SK-N-SH (cell line): Measurements from ENCODE around the gene CCDC6. TPM values are rescaled to one million over a fixed set of nuclear protein-coding genes. Genes with fewer than 3 reads are reported as not detected.

Experiments used
- CTCF ChIA-PET: fragments of 300-600, 350-600 bp; formaldehyde crosslinking; extraction: SDS; loops from one replicate; lab custom pipeline; 2021; lab: Yijun Ruan, JAX
- POLR2A ChIA-PET: fragments of 350-600 bp; sonication (Branson Sonifier 250); formaldehyde crosslinking; extraction: SDS; loops from one replicate; lab custom pipeline; 2020; ENCODE audit warnings: antibody characterized with exemption, inconsistent platforms; lab: Yijun Ruan, JAX
- DNase-seq: peaks from one replicate; pipeline ENCODE4 v3.0.0; 2012
- H2AFZ ChIP-seq: fragments of 200-600 bp; sonication (generic); 2 replicates; pipeline ENCODE4 v1.8.1; 2016; ENCODE audit warnings: antibody characterized with exemption, mild to moderate bottlenecking, low read depth
- H3F3A ChIP-seq: fragments of 200-600 bp; sonication (generic); replicated peaks from 2 replicates; pipeline ENCODE3; 2016; ENCODE audit warnings: antibody characterized with exemption, mild to moderate bottlenecking; ENCODE audit not compliant: insufficient read depth
- H3K27ac ChIP-seq, 2 experiments: fragments of 200-500 bp in 1 of 2; fragments of 200-600 bp in 1 of 2; sonication (Bioruptor generic) in 1 of 2; sonication (generic), shearing (Covaris generic) in 1 of 2; 2 replicates each; pipeline versions ENCODE4 v1.5.1 to v1.6.1; 2014 to 2016; ENCODE audit warnings: low read depth in 2 of 2, inconsistent platforms in 1 of 2, low read length in 1 of 2, mild to moderate bottlenecking in 1 of 2, mixed read lengths in 1 of 2
- H3K27me3 ChIP-seq: fragments of 200-600 bp; sonication (generic), shearing (Covaris generic); 2 replicates; pipeline ENCODE4 v1.6.1; 2016; ENCODE audit warnings: mixed run types; ENCODE audit not compliant: insufficient read depth
- H3K36me3 ChIP-seq, 2 experiments: fragments of 200-500 bp in 1 of 2; fragments of 200-600 bp in 1 of 2; sonication (Bioruptor generic) in 1 of 2; sonication (generic) in 1 of 2; replicated peaks in 1 of 2; 2 replicates each; pipeline versions ENCODE3 to v1.5.1; 2014 to 2016; ENCODE audit warnings: low read length in 1 of 2, mild to moderate bottlenecking in 1 of 2; ENCODE audit not compliant: insufficient read depth in 2 of 2, control insufficient read depth in 1 of 2
- H3K4me1 ChIP-seq, 2 experiments: fragments of 200-500 bp in 1 of 2; fragments of 200-600 bp in 1 of 2; sonication (Bioruptor generic) in 1 of 2; sonication (generic), shearing (Covaris generic) in 1 of 2; 2 replicates each; pipeline versions ENCODE4 v1.5.1 to v1.6.1; 2014 to 2016; ENCODE audit warnings: low read depth in 1 of 2, low read length in 1 of 2, mixed run types in 1 of 2; ENCODE audit not compliant: insufficient read depth in 2 of 2, control insufficient read depth in 1 of 2
- H3K4me2 ChIP-seq: fragments of 200-600 bp; sonication (generic), shearing (Covaris generic); 2 replicates; pipeline ENCODE4 v1.6.1; 2017; ENCODE audit warnings: mixed run types
- H3K4me3 ChIP-seq, 2 experiments: fragments of 200-500 bp in 1 of 2; fragments of 200-600 bp in 1 of 2; sonication (Bioruptor generic) in 1 of 2; sonication (generic), shearing (Covaris generic) in 1 of 2; 2 replicates each; pipeline versions ENCODE4 v1.5.1 to v1.8.1; 2014 to 2016; ENCODE audit warnings: low read depth in 2 of 2, inconsistent platforms in 1 of 2, low read length in 1 of 2, mild to moderate bottlenecking in 1 of 2, mixed read lengths in 1 of 2, moderate library complexity in 1 of 2
- H3K79me2 ChIP-seq: fragments of 200-600 bp; sonication (generic); 2 replicates; pipeline ENCODE4 v1.8.1; 2017; ENCODE audit warnings: mild to moderate bottlenecking; ENCODE audit not compliant: insufficient read depth
- H3K9ac ChIP-seq: fragments of 200-600 bp; sonication (generic); 2 replicates; pipeline ENCODE4 v1.6.1; 2017; ENCODE audit warnings: mixed run types
- H3K9me2 ChIP-seq: fragments of 200-600 bp; sonication (generic); 2 replicates; pipeline ENCODE4 v1.6.1; 2017; ENCODE audit warnings: mixed run types
- H3K9me3 ChIP-seq: fragments of 200-600 bp; sonication (generic); 2 replicates; pipeline ENCODE4 v1.6.1; 2017; ENCODE audit warnings: mixed run types, mild to moderate bottlenecking, moderate library complexity
- H4K20me1 ChIP-seq: fragments of 200-600 bp; sonication (generic); 2 replicates; pipeline ENCODE4 v1.6.1; 2017; ENCODE audit warnings: mild to moderate bottlenecking, mixed run types; ENCODE audit not compliant: insufficient read depth
- CHD2 ChIP-seq: fragments of 150-350 bp; IDR thresholded peaks from 2 replicates; pipeline ENCODE4 v1.6.1; 2018; ENCODE audit warnings: low read length; ENCODE audit not compliant: partially characterized antibody
- GATA2 ChIP-seq: sonication (generic); formaldehyde crosslinking; IDR thresholded peaks from 2 replicates; pipeline ENCODE4 v1.5.0; 2020; ENCODE audit warnings: mild to moderate bottlenecking, missing genetic modification reagents
- JUND ChIP-seq: IDR thresholded peaks from 2 replicates; pipeline ENCODE4 v1.4.0; 2012
- MAX ChIP-seq: IDR thresholded peaks from 2 replicates; pipeline ENCODE4 v1.4.0; 2012; ENCODE audit warnings: low read depth
- NFIC ChIP-seq: IDR thresholded peaks from 2 replicates; pipeline ENCODE4 v1.4.0; 2012; ENCODE audit warnings: borderline replicate concordance
- NRF1 ChIP-seq: IDR thresholded peaks from 2 replicates; pipeline ENCODE4 v1.6.1; 2012; ENCODE audit warnings: low read depth, mild to moderate bottlenecking, low read length
- PBX3 ChIP-seq: IDR thresholded peaks from 2 replicates; pipeline ENCODE4; 2012
- RAD21 ChIP-seq: IDR thresholded peaks from 2 replicates; pipeline ENCODE4 v1.6.1; 2012; ENCODE audit warnings: mild to moderate bottlenecking, low read length
- TCF12 ChIP-seq: IDR thresholded peaks from 2 replicates; pipeline ENCODE4 v1.4.0; 2012
- WGBS: methylation state at CpG from one replicate; pipeline ENCODE4 v1.1.6; 2017; ENCODE audit warnings: low lambda C conversion rate; 5-methylcytosine and 5-hydroxymethylcytosine counted together
- polyA plus RNA-seq, 3 experiments: library from polyadenylated mRNA; depleted of rRNA; stranded (reverse); fragments of >200 nt; gene quantifications; 2 replicates each; pipeline ENCODE4 v1.2.3, GENCODE V29; 2012
- TF ChIP-seq, protein P1 (sequence below): IDR thresholded peaks from 2 replicates; pipeline ENCODE4 v1.4.0; 2012; ENCODE audit warnings: low read depth, borderline replicate concordance

The CCDC6 gene
- polyA plus RNA-seq, 1 of the 3 experiments (the other 2 are of a cell fraction) = 10.8 TPM

GRCh38 chr10:59895629-59896116 lies 10.7 kb downstream of the CCDC6 start:
- H2AFZ ChIP-seq = no peak overlapping the region
- H3K9ac ChIP-seq = no peak overlapping the region
- peak overlapping the region in 1 of 2 experiments; percentile 22; a peak in 2 of 4 replicates for H3K27ac ChIP-seq
- no peaks in the 10 kb centered on the region for H3K27me3 ChIP-seq
- DNase-seq = peak; percentile 20
- H3K9me3 ChIP-seq = no peaks in the 10 kb centered on the region
- POLR2A ChIA-PET = interaction anchor here (1.3 kb wide), 1 partner anchor 11 kb away, joined by 3 read pairs; the partner anchor contains the start of gene CCDC6
- H3K9me2 ChIP-seq = no peaks in the 10 kb centered on the region
- TF ChIP-seq GATA2 (CRISPR knock-in tag) (0 out of 2 replicates have a peak, but pooled peaks have one; percentile 17), RAD21 (no peak), CHD2 (no peak)
- H3K4me3 ChIP-seq = no peak overlapping the region
- WGBS = 77% methylated on average over 9 of the region's 10 CpGs
- no peaks in the 10 kb centered on the region for H3F3A ChIP-seq
- peaks cover 0 to 4% of the 10 kb centered on the region in 2 experiments for H3K36me3 ChIP-seq
- H3K4me2 ChIP-seq = no peak overlapping the region
- CTCF ChIA-PET = interaction anchor here (0.6 to 1.6 kb wide), 5 partner anchors 11 to 1128 kb away, joined by 3 to 6 read pairs (median 4); partner anchors contain the start of gene CCDC6
- H3K4me1 ChIP-seq = peaks cover 4 to 17% of the 10 kb centered on the region in 2 experiments; a peak in 2 of 4 replicates
- peaks cover 82% of the 10 kb centered on the region for H4K20me1 ChIP-seq
- peaks cover 90% of the 10 kb centered on the region for H3K79me2 ChIP-seq

DNA sequence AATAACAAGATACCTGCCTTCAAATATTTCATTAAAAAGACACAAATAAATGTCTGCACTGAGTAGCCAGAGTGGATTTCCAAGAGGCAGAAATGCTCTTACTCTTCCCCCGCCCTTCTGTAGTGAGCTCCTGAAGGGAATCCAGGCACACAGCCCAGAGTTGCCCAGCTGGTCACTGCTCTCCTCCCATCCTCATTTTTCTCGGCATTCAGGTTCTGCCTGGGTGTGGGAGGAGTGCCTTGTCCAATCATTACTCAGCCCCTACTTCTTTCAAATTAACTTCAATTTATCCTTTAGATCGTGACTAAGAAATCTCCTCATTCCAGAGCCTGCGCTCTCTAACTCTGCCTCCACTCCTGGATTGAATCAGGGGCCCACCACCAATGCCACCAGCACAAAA lies 12.2 kb downstream of the CCDC6 start:
- Histone ChIP-seq H3K27me3 (no peaks in the 10 kb centered on the region), H3K4me2 (peak overlapping the region; percentile 17; the same call in 1 of the 2 replicates), H4K20me1 (peaks cover 67% of the 10 kb centered on the region), H3K9me3 (no peaks in the 10 kb centered on the region), H3F3A (no peaks in the 10 kb centered on the region), H3K36me3 (peaks cover 0 to 7% of the 10 kb centered on the region in 2 experiments), H3K9me2 (no peaks in the 10 kb centered on the region), H3K27ac (no peak overlapping the region), H3K9ac (no peak overlapping the region), H2AFZ (no peak overlapping the region), H3K79me2 (peaks cover 80% of the 10 kb centered on the region), H3K4me1 (peaks cover 4 to 22% of the 10 kb centered on the region in 2 experiments; a peak in 2 of 4 replicates), H3K4me3 (no peak overlapping the region)
- 45% methylated on average over 4 of the region's 4 CpGs for WGBS
- no peak for DNase-seq
- ChIA-PET CTCF (no interaction called here), POLR2A (interaction anchor here (1.5 kb wide), 1 partner anchor 12 kb away, joined by 4 read pairs; the partner anchor contains the start of gene CCDC6)
- TF ChIP-seq, protein P1, sequence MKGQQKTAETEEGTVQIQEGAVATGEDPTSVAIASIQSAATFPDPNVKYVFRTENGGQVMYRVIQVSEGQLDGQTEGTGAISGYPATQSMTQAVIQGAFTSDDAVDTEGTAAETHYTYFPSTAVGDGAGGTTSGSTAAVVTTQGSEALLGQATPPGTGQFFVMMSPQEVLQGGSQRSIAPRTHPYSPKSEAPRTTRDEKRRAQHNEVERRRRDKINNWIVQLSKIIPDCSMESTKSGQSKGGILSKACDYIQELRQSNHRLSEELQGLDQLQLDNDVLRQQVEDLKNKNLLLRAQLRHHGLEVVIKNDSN = no peak
- TF ChIP-seq TCF12 = peak; percentile 32; the same call in 1 of the 2 replicates
- TF ChIP-seq PBX3 = 0 out of 2 replicates have a peak, but pooled peaks have one; percentile 12
- TF ChIP-seq NFIC = peak; percentile 12; the same call in 1 of the 2 replicates
- TF ChIP-seq NRF1 = no peak
- TF ChIP-seq JUND = no peak
- TF ChIP-seq MAX = 0 out of 2 replicates have a peak, but pooled peaks have one; percentile 17
